OCI-LY3 (cell line): ENCODE data around the gene PXK.

ENCODE experiments used
- H2AFZ ChIP-seq: fragments of 200-600, 300-600 bp; shearing (Covaris generic); 2 replicates; pipeline ENCODE4 v1.6.0; 2014; ENCODE audit warnings: antibody characterized with exemption, low read depth, low read length
- H3K27ac ChIP-seq: fragments of 200-600, 300-600 bp; sonication (generic); 2 replicates; pipeline ENCODE4 v1.5.1; 2014; ENCODE audit warnings: mild to moderate bottlenecking, low read length, moderate library complexity, mixed read lengths
- H3K27me3 ChIP-seq: fragments of 200-600, 300-600 bp; sonication (generic); 2 replicates; pipeline ENCODE4 v1.6.1; 2014; ENCODE audit warnings: low read depth, low read length, mixed read lengths
- H3K36me3 ChIP-seq: fragments of 200-600, 300-600 bp; sonication (generic); replicated peaks from 2 replicates; pipeline ENCODE3; 2014; ENCODE audit warnings: low read depth, low read length, mixed read lengths
- H3K4me1 ChIP-seq: fragments of 300-600, 200-600 bp; sonication (generic); 2 replicates; pipeline ENCODE4 v1.6.1; 2014; ENCODE audit warnings: low read length, mixed read lengths
- H3K4me2 ChIP-seq: fragments of 200-600, 300-600 bp; sonication (generic); 2 replicates; pipeline ENCODE4 v1.6.1; 2014; ENCODE audit warnings: low read length, mixed read lengths
- H3K4me3 ChIP-seq: fragments of 300-600, 200-600 bp; sonication (generic); 2 replicates; pipeline ENCODE4 v1.5.1; 2014; ENCODE audit warnings: antibody characterized with exemption, mild to moderate bottlenecking, low read length, moderate library complexity
- H3K79me2 ChIP-seq: fragments of 300-600, 200-600 bp; shearing (Covaris generic); 2 replicates; pipeline ENCODE4 v1.6.1; 2014; ENCODE audit warnings: mild to moderate bottlenecking, low read length, mixed read lengths
- H3K9ac ChIP-seq: fragments of 300-600, 200-600 bp; shearing (Covaris generic); 2 replicates; pipeline ENCODE4 v1.6.0; 2014; ENCODE audit warnings: mild to moderate bottlenecking, low read length, moderate library complexity
- H3K9me3 ChIP-seq: fragments of 200-600, 300-600 bp; shearing (Covaris generic); 2 replicates; pipeline ENCODE4 v1.6.1; 2014; ENCODE audit warnings: low read length, mixed read lengths; ENCODE audit not compliant: insufficient read depth
- H4K20me1 ChIP-seq: fragments of 200-600, 300-600 bp; sonication (generic); 2 replicates; pipeline ENCODE4 v1.6.1; 2016; ENCODE audit warnings: low read length, mixed read lengths; ENCODE audit not compliant: insufficient read depth
- EZH2phosphoT487 ChIP-seq: fragments of 200-600 bp; shearing (Covaris generic); IDR thresholded peaks from 2 replicates; pipeline ENCODE4 v1.6.1; 2018; ENCODE audit warnings: antibody characterized with exemption, mixed run types, low read depth
- TF ChIP-seq, protein P1 (sequence below): fragments of 200-600, 300-600 bp; sonication (generic); IDR thresholded peaks from 2 replicates; pipeline ENCODE4 v1.5.1; 2014; ENCODE audit warnings: antibody characterized with exemption, low read length, low read depth

PXK gene

GRCh38 chr3:58291671-58292338, 40.9 kb upstream of the PXK start:
- Histone ChIP-seq H3K4me2 (no peak overlapping the region), H3K9ac (no peak overlapping the region), H3K4me3 (no peak overlapping the region), H4K20me1 (no peaks in the 10 kb centered on the region), H2AFZ (no peak overlapping the region), H3K27ac (no peak overlapping the region), H3K4me1 (no peaks in the 10 kb centered on the region), H3K27me3 (no peaks in the 10 kb centered on the region), H3K9me3 (no peaks in the 10 kb centered on the region), H3K79me2 (no peaks in the 10 kb centered on the region), H3K36me3 (peaks cover 39% of the 10 kb centered on the region)
- TF ChIP-seq EZH2phosphoT487: no peak
- TF ChIP-seq, protein P1, sequence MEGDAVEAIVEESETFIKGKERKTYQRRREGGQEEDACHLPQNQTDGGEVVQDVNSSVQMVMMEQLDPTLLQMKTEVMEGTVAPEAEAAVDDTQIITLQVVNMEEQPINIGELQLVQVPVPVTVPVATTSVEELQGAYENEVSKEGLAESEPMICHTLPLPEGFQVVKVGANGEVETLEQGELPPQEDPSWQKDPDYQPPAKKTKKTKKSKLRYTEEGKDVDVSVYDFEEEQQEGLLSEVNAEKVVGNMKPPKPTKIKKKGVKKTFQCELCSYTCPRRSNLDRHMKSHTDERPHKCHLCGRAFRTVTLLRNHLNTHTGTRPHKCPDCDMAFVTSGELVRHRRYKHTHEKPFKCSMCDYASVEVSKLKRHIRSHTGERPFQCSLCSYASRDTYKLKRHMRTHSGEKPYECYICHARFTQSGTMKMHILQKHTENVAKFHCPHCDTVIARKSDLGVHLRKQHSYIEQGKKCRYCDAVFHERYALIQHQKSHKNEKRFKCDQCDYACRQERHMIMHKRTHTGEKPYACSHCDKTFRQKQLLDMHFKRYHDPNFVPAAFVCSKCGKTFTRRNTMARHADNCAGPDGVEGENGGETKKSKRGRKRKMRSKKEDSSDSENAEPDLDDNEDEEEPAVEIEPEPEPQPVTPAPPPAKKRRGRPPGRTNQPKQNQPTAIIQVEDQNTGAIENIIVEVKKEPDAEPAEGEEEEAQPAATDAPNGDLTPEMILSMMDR: no peak

DNA sequence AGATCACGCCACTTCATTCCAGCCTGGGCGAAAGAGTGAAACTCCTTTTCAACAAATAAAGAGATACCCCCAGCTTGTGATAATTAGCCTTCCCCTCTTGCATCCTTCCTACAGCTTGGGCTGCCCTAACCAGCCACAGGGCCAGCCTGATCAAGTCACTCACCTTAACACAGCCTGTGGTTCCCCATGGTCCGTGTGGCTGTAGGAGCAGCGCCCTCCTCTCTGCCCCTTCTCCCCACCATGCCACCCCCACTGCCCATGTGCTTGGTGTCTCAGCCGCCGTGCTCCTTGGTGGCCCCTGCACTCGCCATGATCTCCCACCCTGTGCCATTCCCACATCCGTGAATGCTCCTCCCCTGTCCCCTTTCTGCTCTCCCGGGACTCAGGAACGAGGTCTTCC, 39.8 kb upstream of the PXK start:
- Histone ChIP-seq H3K4me3 (no peak overlapping the region), H4K20me1 (no peaks in the 10 kb centered on the region), H3K4me2 (no peak overlapping the region), H3K79me2 (no peaks in the 10 kb centered on the region), H3K27me3 (no peaks in the 10 kb centered on the region), H3K4me1 (no peaks in the 10 kb centered on the region), H3K36me3 (peaks cover 33% of the 10 kb centered on the region), H3K9me3 (no peaks in the 10 kb centered on the region), H3K27ac (no peak overlapping the region), H3K9ac (no peak overlapping the region), H2AFZ (no peak overlapping the region)
- no peak for TF ChIP-seq EZH2phosphoT487
- TF ChIP-seq, protein P1: no peak

DNA sequence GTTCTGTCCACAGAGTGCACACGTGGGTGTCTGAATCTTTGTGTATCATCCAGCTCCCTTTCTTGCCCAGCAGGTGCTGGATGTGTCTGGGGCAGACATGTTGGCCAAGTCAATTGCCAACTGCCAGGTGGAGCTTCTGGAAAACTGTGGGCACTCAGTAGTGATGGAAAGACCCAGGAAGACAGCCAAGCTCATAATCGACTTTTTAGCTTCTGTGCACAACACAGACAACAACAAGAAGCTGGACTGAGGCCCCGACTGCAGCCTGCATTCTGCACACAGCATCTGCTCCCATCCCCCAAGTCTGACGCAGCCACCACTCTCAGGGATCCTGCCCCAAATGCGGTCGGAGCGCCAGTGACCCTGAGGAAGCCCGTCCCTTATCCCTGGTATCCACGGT, 39.2 kb upstream of the PXK start:
- H3K4me1 ChIP-seq: no peaks in the 10 kb centered on the region
- H3K9me3 ChIP-seq: no peaks in the 10 kb centered on the region
- no peaks in the 10 kb centered on the region for H4K20me1 ChIP-seq
- TF ChIP-seq EZH2phosphoT487: no peak
- TF ChIP-seq, protein P1: no peak
- H3K79me2 ChIP-seq: no peaks in the 10 kb centered on the region
- no peaks in the 10 kb centered on the region for H3K27me3 ChIP-seq
- H3K36me3 ChIP-seq: peaks cover 27% of the 10 kb centered on the region
- H3K9ac ChIP-seq: no peak overlapping the region
- H2AFZ ChIP-seq: no peak overlapping the region
- no peak overlapping the region for H3K4me3 ChIP-seq
- H3K4me2 ChIP-seq: no peak overlapping the region
- no peak overlapping the region for H3K27ac ChIP-seq

DNA sequence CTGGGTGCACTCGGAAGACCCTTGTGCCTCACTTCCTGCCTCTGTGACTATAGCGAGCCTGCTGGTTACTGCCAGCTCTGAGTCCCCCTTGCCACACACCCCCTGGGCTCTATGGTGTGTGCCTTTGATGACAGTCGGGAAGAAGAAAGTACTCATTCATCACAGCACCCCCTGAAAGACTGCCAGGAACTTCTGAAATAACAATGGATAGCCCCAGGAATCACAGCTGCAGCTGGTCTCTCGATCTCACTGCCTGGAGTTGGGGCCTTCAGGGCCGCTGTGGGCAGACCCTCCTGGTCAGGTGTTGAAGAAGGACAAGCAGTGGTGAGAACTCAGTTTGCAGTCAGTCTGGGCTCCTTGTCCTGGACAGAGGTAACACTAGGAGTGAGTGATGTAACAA, 36.4 kb upstream of the PXK start:
- H2AFZ ChIP-seq: no peak overlapping the region
- no peaks in the 10 kb centered on the region for H3K79me2 ChIP-seq
- no peak overlapping the region for H3K9ac ChIP-seq
- H3K36me3 ChIP-seq: peaks cover 24% of the 10 kb centered on the region
- H3K4me2 ChIP-seq: no peak overlapping the region
- H3K9me3 ChIP-seq: no peaks in the 10 kb centered on the region
- no peak overlapping the region for H3K4me3 ChIP-seq
- TF ChIP-seq, protein P1: no peak
- no peak for TF ChIP-seq EZH2phosphoT487
- no peak overlapping the region for H3K27ac ChIP-seq
- H3K4me1 ChIP-seq: no peaks in the 10 kb centered on the region
- H4K20me1 ChIP-seq: no peaks in the 10 kb centered on the region
- H3K27me3 ChIP-seq: peaks cover 6% of the 10 kb centered on the region; the same call in 1 of the 2 replicates
